Measurements from ENCODE around the gene ABRACL.

The ABRACL gene

GRCh38 chr6:139050770-139051313 lies 22.3 kb downstream of the ABRACL start:
- Histone ChIP-seq H4K20me1 (ENCODE audit: insufficient read depth, low read length, poor library complexity, severe bottlenecking) (no peaks in the 10 kb centered on the region), H3K9me2 (replicated peaks; ENCODE audit: low read depth, low read length) (no peaks in the 10 kb centered on the region), H3K9ac (ENCODE audit: low read depth, low read length, poor library complexity, severe bottlenecking) (no peak overlapping the region)

GRCh38 chr6:139051396-139052060 lies 23.0 kb downstream of the ABRACL start:
- H3K9ac ChIP-seq (ENCODE audit: low read depth, low read length, poor library complexity, severe bottlenecking) = no peak overlapping the region
- H3K36me3 ChIP-seq (ENCODE audit: insufficient read depth, low read length) = no peaks in the 10 kb centered on the region
- no peaks in the 10 kb centered on the region for H3K9me2 ChIP-seq (replicated peaks; ENCODE audit: low read depth, low read length)
- H3K4me1 ChIP-seq (ENCODE audit: insufficient read depth, low read length, poor library complexity, severe bottlenecking) = no peaks in the 10 kb centered on the region
- H4K20me1 ChIP-seq (ENCODE audit: insufficient read depth, low read length, poor library complexity, severe bottlenecking) = no peaks in the 10 kb centered on the region
- H3K9me3 ChIP-seq (ENCODE audit: insufficient read depth, low read depth, low read length) = no peaks in the 10 kb centered on the region
- no peak overlapping the region for H2AFZ ChIP-seq (ENCODE audit: low read length)
- no peaks in the 10 kb centered on the region for H3K27me3 ChIP-seq (ENCODE audit: insufficient read depth, low read length, poor library complexity, severe bottlenecking)
- no peaks in the 10 kb centered on the region for H3F3A ChIP-seq (ENCODE audit: low read depth)
- TF ChIP-seq CTCF (conservative IDR thresholded peaks at IDR 0.05; ENCODE audit: low read length) (no peak), EZH2phosphoT487 (IDR thresholded peaks at IDR 0.05; ENCODE audit: borderline replicate concordance) (no peak)
- no peak overlapping the region for H3K4me2 ChIP-seq (ENCODE audit: low read depth, low read length, poor library complexity, severe bottlenecking)
- no peak overlapping the region for H3K4me3 ChIP-seq (ENCODE audit: low read length, poor library complexity, severe bottlenecking)
- H3K79me2 ChIP-seq (ENCODE audit: insufficient read depth, low read length) = no peaks in the 10 kb centered on the region

More at GRCh38 chr6:139050770-139051313, 22.3 kb downstream of the ABRACL start:
- Histone ChIP-seq H3K27me3 (ENCODE audit: insufficient read depth, low read length, poor library complexity, severe bottlenecking) (no peaks in the 10 kb centered on the region), H3K4me3 (ENCODE audit: low read length, poor library complexity, severe bottlenecking) (no peak overlapping the region), H2AFZ (ENCODE audit: low read length) (no peak overlapping the region), H3K4me2 (ENCODE audit: low read depth, low read length, poor library complexity, severe bottlenecking) (no peak overlapping the region), H3K36me3 (ENCODE audit: insufficient read depth, low read length) (no peaks in the 10 kb centered on the region), H3F3A (ENCODE audit: low read depth) (no peaks in the 10 kb centered on the region), H3K9me3 (ENCODE audit: insufficient read depth, low read depth, low read length) (no peaks in the 10 kb centered on the region), H3K79me2 (ENCODE audit: insufficient read depth, low read length) (no peaks in the 10 kb centered on the region), H3K4me1 (ENCODE audit: insufficient read depth, low read length, poor library complexity, severe bottlenecking) (no peaks in the 10 kb centered on the region)
- TF ChIP-seq EZH2phosphoT487 (IDR thresholded peaks at IDR 0.05; ENCODE audit: borderline replicate concordance) (no peak), CTCF (conservative IDR thresholded peaks at IDR 0.05; ENCODE audit: low read length) (peak; percentile 55)

GRCh38 chr6:139053382-139053781 lies 24.8 kb downstream of the ABRACL start:
- Histone ChIP-seq H2AFZ (ENCODE audit: low read length) (no peak overlapping the region), H3F3A (ENCODE audit: low read depth) (no peaks in the 10 kb centered on the region), H3K4me1 (ENCODE audit: insufficient read depth, low read length, poor library complexity, severe bottlenecking) (no peaks in the 10 kb centered on the region), H3K9me2 (replicated peaks; ENCODE audit: low read depth, low read length) (no peaks in the 10 kb centered on the region), H3K36me3 (ENCODE audit: insufficient read depth, low read length) (no peaks in the 10 kb centered on the region), H3K27me3 (ENCODE audit: insufficient read depth, low read length, poor library complexity, severe bottlenecking) (no peaks in the 10 kb centered on the region), H3K4me3 (ENCODE audit: low read length, poor library complexity, severe bottlenecking) (no peak overlapping the region), H3K9me3 (ENCODE audit: insufficient read depth, low read depth, low read length) (no peaks in the 10 kb centered on the region), H3K4me2 (ENCODE audit: low read depth, low read length, poor library complexity, severe bottlenecking) (no peak overlapping the region), H3K9ac (ENCODE audit: low read depth, low read length, poor library complexity, severe bottlenecking) (no peak overlapping the region), H3K79me2 (ENCODE audit: insufficient read depth, low read length) (no peaks in the 10 kb centered on the region), H4K20me1 (ENCODE audit: insufficient read depth, low read length, poor library complexity, severe bottlenecking) (no peaks in the 10 kb centered on the region)
- no peak for TF ChIP-seq CTCF (conservative IDR thresholded peaks at IDR 0.05; ENCODE audit: low read length)
- TF ChIP-seq EZH2phosphoT487 (IDR thresholded peaks at IDR 0.05; ENCODE audit: borderline replicate concordance) = no peak

Measured in Loucy (cell line).